IPS-20b (cell line): Measurements from ENCODE around the gene PLSCR3.

Experiments
- H3K27ac ChIP-seq: one replicate; pipeline ENCODE4 v1.5.1; 2013; ENCODE audit warnings: low read length
- H3K27me3 ChIP-seq: 2 replicates; pipeline ENCODE4 v1.6.1; 2013; ENCODE audit warnings: mild to moderate bottlenecking, low read length, inconsistent platforms; ENCODE audit not compliant: insufficient read depth
- H3K36me3 ChIP-seq: 2 replicates; pipeline ENCODE4 v1.6.1; 2013; ENCODE audit warnings: low read depth, mild to moderate bottlenecking, inconsistent platforms, low read length, moderate library complexity; ENCODE audit not compliant: insufficient read depth
- H3K4me1 ChIP-seq: 2 replicates; pipeline ENCODE4 v1.6.1; 2013; ENCODE audit warnings: mild to moderate bottlenecking, control low read depth, inconsistent platforms, low read length, moderate library complexity; ENCODE audit not compliant: insufficient read depth
- H3K4me3 ChIP-seq: 2 replicates; pipeline ENCODE4 v1.5.1; 2013; ENCODE audit warnings: mild to moderate bottlenecking, low read length, inconsistent platforms
- H3K9ac ChIP-seq: 2 replicates; pipeline ENCODE4 v1.6.1; 2013; ENCODE audit warnings: low read depth, mild to moderate bottlenecking, inconsistent platforms, low read length, moderate library complexity
- H3K9me3 ChIP-seq: 2 replicates; pipeline ENCODE4 v1.6.1; 2013; ENCODE audit warnings: mild to moderate bottlenecking, low read depth, low read length, inconsistent platforms; ENCODE audit not compliant: insufficient read depth

The PLSCR3 gene

GRCh38 chr17:7425316-7425715 lies 31.0 kb upstream of the PLSCR3 start, which contains the start of gene SPEM2:
TSS of gene SPEM2 (plus strand) at chr17:7425616. CDS start at chr17:7425689, 73 bp downstream.
- H3K9me3 ChIP-seq: no peaks in the 10 kb centered on the region
- H3K9ac ChIP-seq: no peak within 1 kb of the TSS
- H3K27me3 ChIP-seq: no peaks in the 10 kb centered on the region
- H3K4me3 ChIP-seq: no peak within 1 kb of the TSS
- H3K27ac ChIP-seq: no peak within 1 kb of the TSS
- H3K36me3 ChIP-seq: no peaks in the 10 kb centered on the region
- no peaks in the 10 kb centered on the region for H3K4me1 ChIP-seq

- Histone ChIP-seq H3K9me3 (no peaks in the 10 kb centered on the region), H3K4me1 (peaks cover 2% of the 10 kb centered on the region), H3K27ac (no peak overlapping the region), H3K4me3 (no peak overlapping the region), H3K9ac (no peak overlapping the region), H3K36me3 (no peaks in the 10 kb centered on the region), H3K27me3 (no peaks in the 10 kb centered on the region)
These were observed 29.4 kb upstream of the PLSCR3 start for GRCh38 chr17:7423679-7424078.

- Histone ChIP-seq H3K27me3 (no peaks in the 10 kb centered on the region), H3K36me3 (peaks cover 11% of the 10 kb centered on the region), H3K27ac (no peak overlapping the region)
These were observed 26.9 kb upstream of the PLSCR3 start for GRCh38 chr17:7421186-7421585.

GRCh38 chr17:7419819-7420610 lies 25.7 kb upstream of the PLSCR3 start, which contains the start of gene SPEM1:
TSS of gene SPEM1 (plus strand) at chr17:7420324. CDS start at chr17:7420385, 61 bp downstream.
- Histone ChIP-seq H3K27ac (no peak within 1 kb of the TSS), H3K27me3 (no peaks in the 10 kb centered on the region), H3K9ac (no peak within 1 kb of the TSS), H3K36me3 (peaks cover 22% of the 10 kb centered on the region), H3K4me3 (no peak within 1 kb of the TSS), H3K4me1 (peaks cover 6% of the 10 kb centered on the region), H3K9me3 (no peaks in the 10 kb centered on the region)

More at GRCh38 chr17:7421186-7421585, 26.9 kb upstream of the PLSCR3 start:
- peaks cover 6% of the 10 kb centered on the region for H3K4me1 ChIP-seq
- H3K9me3 ChIP-seq: no peaks in the 10 kb centered on the region
- no peak overlapping the region for H3K9ac ChIP-seq
- no peak overlapping the region for H3K4me3 ChIP-seq

GRCh38 chr17:7418472-7419152 lies 24.3 kb upstream of the PLSCR3 start:
- no peaks in the 10 kb centered on the region for H3K9me3 ChIP-seq
- peaks cover 6% of the 10 kb centered on the region for H3K4me1 ChIP-seq
- no peak overlapping the region for H3K4me3 ChIP-seq
- no peak overlapping the region for H3K9ac ChIP-seq
- H3K27me3 ChIP-seq: no peaks in the 10 kb centered on the region
- peaks cover 27% of the 10 kb centered on the region for H3K36me3 ChIP-seq
- no peak overlapping the region for H3K27ac ChIP-seq

GRCh38 chr17:7417056-7417655 lies 22.8 kb upstream of the PLSCR3 start:
- peaks cover 35% of the 10 kb centered on the region for H3K36me3 ChIP-seq
- H3K9ac ChIP-seq: no peak overlapping the region
- no peak overlapping the region for H3K27ac ChIP-seq
- no peaks in the 10 kb centered on the region for H3K27me3 ChIP-seq
- no peak overlapping the region for H3K4me3 ChIP-seq
- H3K4me1 ChIP-seq: peaks cover 6% of the 10 kb centered on the region
- H3K9me3 ChIP-seq: no peaks in the 10 kb centered on the region

- H3K27me3 ChIP-seq: no peaks in the 10 kb centered on the region
- H3K4me1 ChIP-seq: peaks cover 6% of the 10 kb centered on the region
- no peaks in the 10 kb centered on the region for H3K9me3 ChIP-seq
- H3K4me3 ChIP-seq: no peak overlapping the region
- peaks cover 36% of the 10 kb centered on the region for H3K36me3 ChIP-seq
- no peak overlapping the region for H3K27ac ChIP-seq
- H3K9ac ChIP-seq: no peak overlapping the region
These were observed 22.0 kb upstream of the PLSCR3 start for GRCh38 chr17:7416323-7416722.

GRCh38 chr17:7415784-7416183 lies 21.5 kb upstream of the PLSCR3 start:
- peaks cover 36% of the 10 kb centered on the region for H3K36me3 ChIP-seq
- H3K4me3 ChIP-seq: no peak overlapping the region
- H3K27me3 ChIP-seq: no peaks in the 10 kb centered on the region
- no peaks in the 10 kb centered on the region for H3K9me3 ChIP-seq
- H3K4me1 ChIP-seq: peaks cover 6% of the 10 kb centered on the region
- no peak overlapping the region for H3K9ac ChIP-seq
- no peak overlapping the region for H3K27ac ChIP-seq

- Histone ChIP-seq H3K4me1 (peaks cover 6% of the 10 kb centered on the region), H3K4me3 (no peak overlapping the region)
These were observed 20.5 kb upstream of the PLSCR3 start for GRCh38 chr17:7414837-7415236.

GRCh38 chr17:7413346-7413985 lies 19.1 kb upstream of the PLSCR3 start:
- no peaks in the 10 kb centered on the region for H3K27me3 ChIP-seq
- H3K36me3 ChIP-seq: peaks cover 55% of the 10 kb centered on the region
- no peak overlapping the region for H3K9ac ChIP-seq
- no peak overlapping the region for H3K4me3 ChIP-seq
- no peaks in the 10 kb centered on the region for H3K9me3 ChIP-seq
- no peak overlapping the region for H3K27ac ChIP-seq
- peaks cover 2% of the 10 kb centered on the region; the same call in 1 of the 2 replicates for H3K4me1 ChIP-seq

More at GRCh38 chr17:7414837-7415236, 20.5 kb upstream of the PLSCR3 start:
- Histone ChIP-seq H3K9ac (no peak overlapping the region), H3K36me3 (peaks cover 42% of the 10 kb centered on the region), H3K27me3 (no peaks in the 10 kb centered on the region), H3K27ac (no peak overlapping the region), H3K9me3 (no peaks in the 10 kb centered on the region)

- H3K27me3 ChIP-seq: no peaks in the 10 kb centered on the region
- H3K27ac ChIP-seq: no peak overlapping the region
- peaks cover 45% of the 10 kb centered on the region for H3K36me3 ChIP-seq
These were observed 17.1 kb upstream of the PLSCR3 start for GRCh38 chr17:7411427-7411750.

More at GRCh38 chr17:7411427-7411750, 17.1 kb upstream of the PLSCR3 start:
- H3K4me1 ChIP-seq: peaks cover 3% of the 10 kb centered on the region; the same call in 1 of the 2 replicates
- H3K4me3 ChIP-seq: no peak overlapping the region
- no peaks in the 10 kb centered on the region for H3K9me3 ChIP-seq
- H3K9ac ChIP-seq: no peak overlapping the region
